Stimulated activated CD8-positive, alpha-beta memory T cell treated with anti-CD3 and anti-CD28 coated beads, Interleukin-4, amount 100 ng/mL, for 24 hours (primary cell): Measurements from ENCODE around the gene SLC17A9.

Experiments used
- DNase-seq: peaks from one replicate; pipeline ENCODE4 v3.0.0-alpha.2; 2020; ENCODE audit warnings: low read depth

SLC17A9 gene, protein sequence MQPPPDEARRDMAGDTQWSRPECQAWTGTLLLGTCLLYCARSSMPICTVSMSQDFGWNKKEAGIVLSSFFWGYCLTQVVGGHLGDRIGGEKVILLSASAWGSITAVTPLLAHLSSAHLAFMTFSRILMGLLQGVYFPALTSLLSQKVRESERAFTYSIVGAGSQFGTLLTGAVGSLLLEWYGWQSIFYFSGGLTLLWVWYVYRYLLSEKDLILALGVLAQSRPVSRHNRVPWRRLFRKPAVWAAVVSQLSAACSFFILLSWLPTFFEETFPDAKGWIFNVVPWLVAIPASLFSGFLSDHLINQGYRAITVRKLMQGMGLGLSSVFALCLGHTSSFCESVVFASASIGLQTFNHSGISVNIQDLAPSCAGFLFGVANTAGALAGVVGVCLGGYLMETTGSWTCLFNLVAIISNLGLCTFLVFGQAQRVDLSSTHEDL

DNA sequence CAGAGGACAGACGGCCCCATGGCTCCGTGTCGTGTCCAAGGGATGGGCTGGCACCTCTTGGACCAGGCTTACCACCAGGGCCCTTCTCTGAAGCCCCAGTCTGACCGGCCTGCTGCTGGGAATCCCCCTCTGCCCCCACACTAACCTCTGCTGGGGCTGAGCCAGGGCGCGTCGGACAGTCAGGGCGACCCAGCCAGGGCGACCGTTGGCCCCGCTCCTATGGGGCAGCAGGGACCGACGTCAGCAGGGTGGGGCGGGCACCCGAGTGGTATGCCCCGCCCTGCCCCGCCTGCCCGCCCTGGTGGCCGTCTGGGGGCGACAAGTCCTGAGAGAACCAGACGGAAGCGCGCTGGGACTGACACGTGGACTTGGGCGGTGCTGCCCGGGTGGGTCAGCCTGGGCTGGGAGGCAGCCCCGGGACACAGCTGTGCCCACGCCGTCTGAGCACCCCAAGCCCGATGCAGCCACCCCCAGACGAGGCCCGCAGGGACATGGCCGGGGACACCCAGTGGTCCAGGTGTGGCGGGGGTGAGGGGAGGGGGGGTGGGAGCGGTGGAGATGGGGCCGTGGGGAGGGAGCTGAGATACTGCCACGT, at the start of gene SLC17A9:
Gene SLC17A9, plus strand, starts transcription at position 337 of the 595 bp plus-strand sequence. Its CDS starts 122 bp downstream, at position 459.
- peak; percentile 60 for DNase-seq

DNA sequence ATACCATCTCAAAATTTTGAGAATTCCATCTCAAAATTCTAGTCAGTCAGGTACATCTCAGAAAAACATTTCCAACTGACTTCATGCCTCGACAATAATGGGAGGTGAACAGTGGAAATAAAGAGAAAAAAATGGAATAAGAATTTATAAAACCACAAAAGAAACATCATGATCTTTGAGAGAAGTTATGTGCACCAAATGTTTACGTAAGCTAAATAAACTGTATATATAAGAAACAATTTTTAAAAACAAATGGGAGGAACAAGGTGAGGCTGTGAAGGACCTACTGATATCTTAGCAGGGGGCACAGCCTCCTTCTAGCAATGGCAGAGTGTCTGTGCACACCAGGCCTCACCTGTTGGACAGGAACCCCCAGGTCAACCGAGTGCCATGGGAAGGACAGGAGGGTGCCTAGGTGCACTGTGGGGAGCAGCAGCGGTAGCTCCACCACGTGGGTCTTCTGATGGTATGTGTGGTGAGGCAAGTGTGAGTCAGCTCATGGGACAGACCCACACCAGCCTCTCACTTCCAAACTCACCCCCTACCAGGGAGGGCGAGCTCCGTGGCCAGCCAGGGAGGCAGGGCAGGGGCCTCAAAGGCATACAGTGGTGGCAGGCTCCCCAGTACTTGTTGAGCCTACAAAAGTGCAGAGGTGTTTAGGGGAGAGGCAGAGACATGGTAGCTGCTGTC, 49.4 kb upstream of the SLC17A9 start:
- DNase-seq: no peak

DNA sequence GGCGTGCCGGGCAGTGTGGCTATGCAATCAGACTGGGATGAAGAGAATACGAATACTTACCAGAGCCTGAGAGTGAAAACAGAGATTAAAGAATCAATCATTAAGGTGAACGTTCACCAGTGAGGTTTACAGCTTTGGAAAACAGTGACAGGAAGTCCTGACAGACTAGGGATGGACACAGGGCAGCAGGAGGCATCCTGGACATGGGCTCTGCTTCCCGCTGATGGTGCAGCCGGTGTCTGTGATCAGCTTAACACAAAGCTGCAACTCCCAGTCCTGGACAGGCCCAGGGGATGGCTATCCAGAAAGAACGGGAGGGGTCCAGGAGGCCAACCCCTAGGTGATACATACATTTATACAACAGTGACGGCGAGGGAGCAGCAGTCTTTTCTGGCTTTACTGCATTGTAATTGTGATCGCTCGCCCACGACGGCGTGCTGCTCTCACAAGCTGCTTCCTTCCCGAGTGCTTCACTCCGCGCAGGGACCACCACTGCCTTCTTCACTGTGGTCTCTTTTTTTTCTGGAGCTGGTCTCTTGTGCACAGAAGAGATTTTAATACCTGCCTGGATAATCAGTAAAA, 46.9 kb upstream of the SLC17A9 start:
- DNase-seq: no peak

DNA sequence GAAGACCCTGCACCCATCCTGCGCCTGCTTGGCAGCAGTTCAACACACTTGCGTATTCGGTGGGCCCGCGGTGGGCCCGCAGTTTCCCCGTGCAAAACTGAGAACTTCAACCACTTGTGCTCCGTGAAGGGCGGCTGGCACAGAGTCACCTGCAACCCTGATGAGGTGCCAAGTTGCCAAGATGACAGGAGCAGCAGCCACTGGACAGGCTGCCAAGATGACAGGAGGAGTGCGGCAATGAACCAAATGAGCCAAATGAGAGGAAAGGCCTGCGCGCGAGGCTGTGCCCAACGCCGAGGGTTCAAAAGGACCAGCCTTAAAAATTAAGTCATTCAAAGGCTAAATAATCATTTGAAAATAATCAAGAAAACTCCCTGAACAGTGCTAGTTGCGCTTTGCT, 46.3 kb upstream of the SLC17A9 start:
- DNase-seq: no peak

DNA sequence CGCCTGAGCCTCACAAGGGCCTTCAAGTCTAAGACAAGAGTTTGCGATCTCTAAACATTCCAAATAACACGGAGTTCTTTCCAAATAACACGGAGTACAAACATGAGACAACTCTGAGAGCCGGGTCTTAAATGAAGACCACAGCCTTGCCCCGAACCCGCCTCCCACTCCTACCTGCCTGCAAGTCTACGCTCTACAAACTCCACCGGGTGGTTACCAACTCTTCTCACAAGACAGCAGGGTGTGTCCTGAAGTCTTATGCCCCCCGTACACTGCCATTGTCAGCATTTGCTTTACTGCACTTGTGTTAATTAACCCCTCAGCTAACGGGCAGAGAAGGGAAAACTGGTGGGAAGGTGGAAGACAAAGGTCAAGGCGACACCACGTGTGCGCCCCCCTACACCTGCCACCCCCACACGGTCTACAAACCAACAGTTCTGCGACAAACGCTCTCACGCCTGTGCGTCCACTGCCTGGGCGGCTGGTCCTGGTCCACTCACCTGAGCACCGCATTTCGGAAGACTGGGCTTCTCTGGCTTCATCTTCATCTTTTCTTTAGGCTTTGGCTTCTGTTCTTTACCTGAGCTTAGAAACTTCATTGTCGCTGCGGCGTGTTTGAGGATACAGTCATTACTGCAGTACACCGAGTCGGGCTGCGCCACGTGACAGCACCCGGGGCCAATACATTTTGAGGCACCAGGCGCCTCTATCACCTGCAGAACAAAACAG, 45.7 kb upstream of the SLC17A9 start:
- no peak for DNase-seq

DNA sequence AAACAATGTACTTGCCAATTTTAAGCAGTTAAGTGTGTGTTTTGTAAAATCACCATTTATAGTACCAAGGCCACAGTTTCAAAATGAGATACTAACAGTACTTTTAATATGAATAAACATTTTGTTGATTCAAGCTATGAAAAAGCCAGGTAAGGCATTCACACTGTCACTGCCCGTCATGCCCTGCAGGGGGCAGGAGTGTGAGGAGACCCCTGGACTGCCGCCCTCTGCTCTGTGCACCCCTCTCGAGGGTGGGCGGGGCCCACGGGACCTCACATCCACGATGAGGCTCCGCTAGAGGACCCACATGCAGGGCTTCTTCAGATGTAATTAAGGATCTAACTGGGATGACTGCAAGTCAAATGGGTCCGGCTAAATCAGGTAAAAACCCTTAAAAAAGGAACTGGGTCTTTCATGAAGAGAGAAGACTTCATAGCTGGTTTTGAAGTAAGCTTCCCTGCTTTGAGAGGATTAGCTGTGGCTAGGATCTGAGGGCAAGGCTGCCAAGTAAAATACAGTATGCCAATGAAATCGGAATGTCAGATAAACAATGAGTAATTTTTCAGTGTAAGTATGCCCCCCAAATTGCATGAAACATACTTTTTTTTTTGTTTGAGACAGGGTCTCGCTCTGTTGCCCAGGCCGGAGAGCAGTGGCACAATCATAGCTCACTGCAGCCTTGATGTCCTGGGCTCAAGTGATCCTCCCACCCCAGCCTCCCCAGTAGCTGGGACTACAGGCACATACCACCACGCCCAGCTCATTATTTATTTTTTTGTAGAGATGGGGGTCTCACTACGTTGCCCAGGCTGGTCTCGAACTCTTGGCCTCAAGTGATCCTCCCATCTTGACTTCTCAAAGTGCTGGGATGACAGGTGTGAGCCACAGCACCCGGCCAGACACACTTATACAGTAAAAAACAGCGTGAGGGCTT, 44.9 kb upstream of the SLC17A9 start:
- DNase-seq: no peak

DNA sequence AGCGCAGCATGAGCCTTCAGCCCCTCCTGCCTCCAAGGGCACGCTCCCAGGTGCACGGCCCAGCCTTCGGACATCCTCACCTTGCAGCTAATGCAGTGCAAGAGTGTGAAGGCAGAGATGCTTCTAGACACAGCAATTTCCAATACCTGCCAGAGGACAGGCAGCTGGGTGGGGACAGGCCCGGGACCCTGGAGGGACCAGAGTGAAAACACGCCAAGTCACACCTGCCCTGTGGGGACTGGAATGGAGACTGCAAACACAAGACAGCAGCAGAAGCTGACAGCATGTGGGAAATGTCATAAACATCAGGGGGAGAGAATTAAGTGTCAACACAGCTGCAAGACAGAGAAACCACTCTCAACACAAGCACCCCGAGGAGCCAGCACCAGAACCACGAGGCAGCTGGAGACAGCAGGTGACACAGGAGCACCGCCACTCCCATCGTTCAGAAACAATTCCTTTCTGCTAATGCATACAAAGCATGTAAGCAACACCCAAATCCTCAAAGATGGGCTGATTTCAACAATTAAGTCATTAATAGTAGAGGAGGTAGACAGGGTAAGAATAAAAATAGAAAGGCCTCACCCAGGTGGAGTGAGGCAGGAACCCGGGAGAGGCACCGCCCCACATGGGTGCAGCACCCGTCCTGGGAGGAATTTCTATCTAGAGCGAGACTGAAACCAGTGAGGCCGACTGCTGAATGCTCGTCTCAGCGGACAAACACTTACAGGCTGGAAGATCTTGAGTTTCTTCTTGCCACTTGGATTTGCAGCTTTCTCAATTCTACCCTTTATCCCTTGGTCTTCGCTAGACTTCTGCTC, 43.3 kb upstream of the SLC17A9 start:
- no peak for DNase-seq

DNA sequence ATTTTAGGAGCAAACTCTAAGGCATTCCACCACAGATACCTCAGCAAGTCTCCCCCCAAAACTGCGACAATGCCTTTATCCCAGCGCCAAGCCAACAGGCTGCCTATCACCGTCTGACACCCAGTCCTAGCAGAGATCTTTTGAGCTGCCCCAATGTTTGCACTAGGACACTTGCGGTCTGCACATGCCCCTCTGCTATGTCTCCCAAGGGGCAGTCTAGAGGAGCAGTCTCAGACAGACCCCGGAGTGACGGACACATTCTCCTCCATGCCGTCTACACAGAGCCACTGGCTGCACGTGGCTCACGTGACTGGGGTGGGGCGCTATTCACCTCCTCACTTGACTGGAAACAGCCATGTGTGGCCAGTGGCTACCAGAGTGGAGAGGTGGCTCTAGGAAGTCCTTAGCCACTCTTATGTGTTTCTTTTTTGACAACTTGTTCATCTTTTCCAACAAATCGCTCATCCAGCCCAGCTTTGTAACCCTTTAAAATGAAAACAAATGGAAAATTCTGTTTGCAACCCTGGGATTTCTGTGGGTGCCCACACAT, 42.2 kb upstream of the SLC17A9 start:
- no peak for DNase-seq

DNA sequence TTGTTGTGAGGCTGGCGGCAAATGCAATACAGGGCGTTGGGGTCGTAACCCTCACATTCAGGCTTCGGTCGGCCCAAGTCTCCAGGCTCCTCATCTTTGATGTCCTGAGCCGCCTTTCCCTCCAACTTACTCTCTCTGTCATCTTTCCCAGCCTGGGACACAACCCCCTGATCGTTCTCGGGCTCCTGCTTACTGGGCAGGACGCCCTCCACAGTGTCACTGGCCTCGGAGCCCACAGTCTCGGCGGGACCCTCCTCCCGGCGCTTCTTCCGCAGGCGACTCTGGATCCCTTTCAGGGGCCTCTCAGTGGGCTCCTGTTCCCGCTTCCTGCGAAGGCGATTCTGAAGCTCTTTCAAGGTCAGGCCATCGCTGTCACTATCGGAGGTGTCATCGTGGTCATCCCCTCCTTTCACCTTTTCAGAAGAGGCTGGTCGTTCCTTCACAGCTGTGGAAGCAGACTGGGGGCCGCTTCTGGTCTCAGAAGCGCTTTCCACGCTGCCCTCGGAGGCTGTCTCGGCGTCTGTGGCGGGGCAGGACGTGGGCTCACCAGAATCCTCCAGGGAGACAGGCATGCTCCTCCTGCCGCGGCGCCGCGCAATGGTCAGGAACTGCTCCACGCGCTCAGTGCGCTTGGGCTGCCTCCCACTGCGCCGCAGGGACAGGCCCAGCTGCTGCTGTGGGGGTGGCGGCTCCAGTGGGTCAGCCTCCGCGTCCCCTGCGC, 41.6 kb upstream of the SLC17A9 start:
- no peak for DNase-seq

DNA sequence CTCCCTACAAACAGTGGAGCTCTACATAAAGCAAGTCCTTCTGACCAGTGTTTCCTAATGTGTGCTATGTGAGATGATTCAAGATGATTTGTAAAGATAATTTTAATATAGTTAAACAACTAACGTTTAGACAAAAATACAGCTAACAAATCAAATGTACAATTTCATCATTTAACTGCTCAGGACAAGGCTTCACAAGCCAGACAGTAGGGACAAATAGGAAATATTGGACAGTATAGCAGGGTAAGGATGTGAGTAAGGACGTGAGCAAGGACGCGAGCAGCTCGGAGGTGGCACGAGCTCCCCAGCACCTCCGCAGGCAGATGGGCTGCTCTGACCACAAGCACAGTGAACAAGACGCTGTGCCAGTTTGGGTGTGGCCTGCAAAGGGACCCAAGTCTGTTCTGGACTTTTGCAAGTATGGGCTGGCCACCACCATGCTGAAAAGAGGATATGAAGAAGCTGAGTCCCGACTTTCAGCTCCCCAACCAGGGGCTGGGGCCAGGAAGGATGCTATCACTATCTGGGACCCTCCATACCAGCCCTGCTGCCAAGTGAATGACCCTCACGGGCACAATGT, 40.7 kb upstream of the SLC17A9 start:
- no peak for DNase-seq

DNA sequence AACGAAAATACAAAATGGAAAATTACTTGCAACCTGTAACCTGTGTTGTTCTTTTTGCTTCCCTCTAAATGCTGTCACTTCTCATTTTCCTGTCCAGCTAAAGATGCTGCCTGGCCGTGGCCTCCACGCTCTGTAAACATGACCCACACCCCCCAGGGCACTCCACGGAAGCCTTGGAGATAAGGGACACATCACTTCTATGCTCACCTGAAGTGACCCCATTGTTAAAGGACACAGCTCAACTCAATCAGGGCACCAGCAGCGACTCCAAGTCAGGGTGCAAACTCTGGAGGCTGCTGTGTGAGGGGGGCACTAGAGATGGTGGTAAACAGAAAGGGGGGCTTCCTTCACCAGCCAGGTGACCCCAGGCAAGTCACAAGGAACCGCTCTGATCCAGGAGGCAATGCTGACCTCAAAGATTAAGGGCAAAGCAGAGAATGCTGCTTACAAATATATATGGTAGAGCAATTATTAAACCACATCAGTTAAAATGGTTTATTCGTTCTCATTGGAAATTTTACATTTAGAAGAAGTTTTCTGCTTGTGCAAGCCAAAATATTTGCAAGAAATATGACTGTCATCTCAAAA, 39.4 kb upstream of the SLC17A9 start:
- DNase-seq: no peak

DNA sequence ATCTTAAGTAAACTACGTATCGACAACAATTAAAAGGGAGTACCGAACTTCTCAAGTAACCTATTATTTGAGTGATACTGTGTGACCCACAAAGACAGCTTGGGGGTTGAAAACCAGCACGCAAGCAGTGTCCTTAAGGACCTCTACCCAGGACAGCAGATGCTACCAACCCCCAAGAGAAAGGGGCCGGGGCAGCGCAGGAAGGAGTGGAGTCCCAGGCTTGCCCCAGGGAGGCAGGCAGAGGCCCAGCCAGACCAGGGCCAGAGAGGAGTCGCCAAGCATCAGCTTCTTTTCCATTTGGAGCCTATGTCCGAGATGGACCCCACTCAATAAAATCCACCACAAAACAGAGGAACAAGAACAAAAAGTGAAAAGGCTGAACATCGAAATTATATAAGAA, 38.1 kb upstream of the SLC17A9 start:
- DNase-seq: no peak

DNA sequence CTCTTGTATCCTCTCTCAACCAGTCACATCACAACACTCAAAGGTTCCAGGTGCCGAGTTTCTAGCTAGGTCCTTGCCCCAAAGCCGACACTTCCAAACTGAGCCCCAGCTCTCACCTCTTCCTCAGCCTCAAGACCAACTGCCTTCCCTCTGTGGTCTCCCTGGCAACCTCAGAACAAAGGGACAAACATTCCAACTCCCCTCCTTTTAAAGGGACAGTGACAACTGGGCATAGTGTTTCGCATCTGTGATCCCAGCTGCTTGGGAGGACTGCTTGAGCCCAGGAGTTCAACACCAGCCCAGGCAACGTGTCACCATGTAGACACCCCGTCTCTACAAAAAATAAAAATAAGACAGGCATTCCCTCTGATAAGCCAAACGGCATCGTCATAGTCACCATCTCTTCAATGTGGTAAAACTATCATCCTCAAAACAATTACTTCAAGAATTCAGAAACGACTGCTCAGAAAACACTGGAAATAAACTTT, 37.5 kb upstream of the SLC17A9 start:
- DNase-seq: no peak

DNA sequence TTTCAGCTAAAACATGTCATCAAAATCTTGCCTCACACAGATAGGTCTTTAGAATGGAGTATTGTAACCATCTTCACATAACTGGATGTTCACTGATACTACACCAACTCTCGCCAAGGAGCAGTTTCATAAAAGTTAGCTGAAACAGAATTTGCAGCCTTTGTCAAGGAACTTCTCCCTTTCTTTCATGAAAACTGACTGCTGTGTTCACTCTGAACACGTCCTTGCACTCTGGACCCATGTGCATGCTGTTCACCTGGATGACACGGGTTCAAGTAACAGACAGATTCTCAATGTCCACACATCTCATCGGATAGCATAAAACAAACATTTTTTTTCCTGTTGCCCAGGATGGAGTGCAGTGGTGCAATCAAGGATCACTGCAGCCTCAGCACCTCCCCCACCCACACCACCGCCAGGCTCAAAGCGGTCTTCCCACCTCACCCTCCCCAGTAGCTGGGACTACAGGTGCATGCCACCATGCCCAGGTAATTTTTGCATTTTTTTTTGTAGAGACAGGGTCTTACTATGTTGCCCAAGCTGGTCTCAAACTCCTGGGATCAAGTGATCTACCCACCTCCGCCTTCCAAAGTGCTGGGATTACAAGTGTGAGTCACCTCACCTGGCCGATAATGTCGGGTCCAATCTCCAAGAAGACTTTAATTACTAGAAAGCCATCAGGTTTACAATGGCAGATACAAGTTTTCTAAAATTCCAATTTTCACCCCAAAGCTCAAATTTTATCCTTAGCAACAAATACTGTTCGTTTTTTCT, 35.6 kb upstream of the SLC17A9 start:
- DNase-seq: no peak

DNA sequence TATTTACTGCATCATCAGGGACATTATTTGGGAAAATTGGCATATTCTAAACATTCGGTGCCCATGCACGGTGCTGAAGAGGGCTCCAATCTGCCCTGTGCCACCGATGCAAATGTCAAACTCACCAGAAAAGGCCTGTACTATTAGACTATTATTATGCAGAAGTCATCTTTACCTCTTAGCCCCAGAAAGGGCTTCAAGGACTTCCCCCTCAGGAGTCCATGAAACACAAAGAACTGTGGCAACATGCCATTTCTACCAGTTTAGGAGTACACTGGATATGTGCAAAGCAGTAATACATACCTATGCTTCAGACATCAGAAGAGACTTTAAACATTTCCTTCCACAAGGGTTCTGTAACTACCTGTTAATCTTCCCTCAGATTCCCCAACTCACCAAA, 34.8 kb upstream of the SLC17A9 start:
- DNase-seq: no peak

DNA sequence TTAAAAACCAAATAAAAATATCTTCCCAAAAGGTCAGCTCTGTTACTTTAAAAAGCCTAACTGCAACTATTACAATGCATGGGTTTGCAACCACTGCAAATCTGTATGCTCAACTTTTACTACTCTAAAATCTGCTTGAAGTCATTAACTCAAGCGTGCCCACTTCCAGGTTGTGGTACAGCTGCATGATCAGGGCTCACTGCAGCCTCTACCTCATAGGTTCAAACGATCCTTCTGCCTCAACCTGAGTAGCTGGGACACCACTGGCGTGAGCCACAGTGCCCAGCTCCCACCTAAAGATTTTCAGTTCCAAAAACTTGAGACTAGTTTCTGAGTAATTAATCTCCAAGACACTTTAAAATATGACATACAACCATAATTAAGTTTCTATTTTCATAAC, 34.4 kb upstream of the SLC17A9 start:
- DNase-seq: no peak

DNA sequence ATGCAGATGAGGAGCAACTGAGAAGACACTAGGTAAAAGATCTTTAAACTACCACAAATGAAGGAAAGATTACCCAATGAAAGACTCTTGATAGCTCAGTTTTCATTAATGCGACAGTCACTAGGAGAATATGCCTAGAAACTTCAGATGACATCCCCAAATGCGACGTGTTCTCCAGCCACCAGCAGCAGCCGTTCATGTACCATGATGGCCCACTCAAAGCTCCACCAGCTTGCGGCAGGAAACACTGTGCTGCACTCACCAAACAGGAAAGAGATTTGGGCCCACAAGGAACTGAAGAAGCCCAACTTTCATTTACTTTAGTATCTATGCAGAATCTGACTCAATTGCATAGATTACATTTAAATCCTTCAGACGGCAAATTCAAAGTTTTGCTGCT, 33.7 kb upstream of the SLC17A9 start:
- DNase-seq: no peak
